ENCODE data around the gene TANC1. TPM values are rescaled to one million over a fixed set of nuclear protein-coding genes. Genes with fewer than 3 reads are reported as not detected.
A peak's percentile ranks its signal among the peaks of the same experiment; 100 is the strongest.

The TANC1 gene
- total and polyA plus RNA-seq, 2 of the 4 experiments (the other 2 are of a cell fraction): 10.2 to 12.9 TPM

- Histone ChIP-seq H3K27ac (ENCODE audit: insufficient read depth, low read length) (peak overlapping the region; percentile 55), H3K4me1 (ENCODE audit: control insufficient read depth, insufficient read depth, low read length) (peaks cover 21% of the 10 kb centered on the region), H2BK5ac (ENCODE audit: low read depth, low read length, poor library complexity, severe bottlenecking) (peak overlapping the region; percentile 84), H3K56ac (ENCODE audit: extremely low read depth, insufficient read depth, low read length) (no peak overlapping the region), H2AK9ac (replicated peaks; ENCODE audit: low read depth, low read length, poor library complexity) (no peak overlapping the region), H4K20me1 (ENCODE audit: insufficient read depth, low read length) (no peaks in the 10 kb centered on the region), H3K9ac (ENCODE audit: low read depth, low read length) (no peak overlapping the region), H3K18ac (ENCODE audit: low read depth, low read length) (peak overlapping the region; percentile 59), H3K4me3 (ENCODE audit: insufficient read depth, low read depth, low read length) (no peak overlapping the region), H3K23ac (ENCODE audit: low read depth, low read length) (peak overlapping the region; percentile 49), H4K8ac (ENCODE audit: low read depth in 2 of 2, low read length in 2 of 2) (peak overlapping the region; percentile 73 to 85), H3K4ac (ENCODE audit: low read depth, low read length) (peak overlapping the region; percentile 71), H3K36me3 (ENCODE audit: control insufficient read depth, insufficient read depth, low read length) (no peaks in the 10 kb centered on the region), H2BK15ac (ENCODE audit: low read depth, low read length) (peak overlapping the region; percentile 97; the same call in 2 of the 3 replicates), H2BK20ac (ENCODE audit: low read depth, low read length) (peak overlapping the region; percentile 89), H3K9me3 (ENCODE audit: control insufficient read depth, insufficient read depth, low read length) (no peaks in the 10 kb centered on the region), H2BK120ac (ENCODE audit: low read depth, low read length) (peak overlapping the region; percentile 81), H2AK5ac (ENCODE audit: low read depth, low read length) (peak overlapping the region; percentile 77), H3K4me2 (ENCODE audit: low read depth, low read length) (no peak overlapping the region), H3K14ac (replicated peaks; ENCODE audit: low read depth, low read length) (peak overlapping the region; percentile 79), H4K5ac (ENCODE audit: low read depth, low read length) (peak overlapping the region; percentile 36; the same call in 1 of the 2 replicates), H3K9me1 (ENCODE audit: insufficient read depth, low read length) (peaks cover 19% of the 10 kb centered on the region), H4K91ac (ENCODE audit: insufficient read depth, low read depth, low read length) (peak overlapping the region; percentile 69), H3K79me1 (ENCODE audit: low read depth in 1 of 2, low read length in 2 of 2) (peaks cover 19 to 41% of the 10 kb centered on the region in 2 experiments), H2AFZ (replicated peaks; ENCODE audit: low read length, poor library complexity) (peak overlapping the region; percentile 16), H3K27me3 (ENCODE audit: control insufficient read depth, insufficient read depth, low read length) (no peaks in the 10 kb centered on the region)
- DNase-seq (no peak), ATAC-seq (ENCODE audit: low read depth) (no peak; the same call in 1 of the 2 replicates)
- intact Hi-C loops (cut with micrococcal nuclease) (no loop called here), in situ Hi-C loops (cut with MboI; ENCODE audit: low sequenced_read_pairs) (loop anchor here (5.0 kb wide), 1 partner anchor 218 kb away; no protein-coding TSS in a partner anchor), dilution Hi-C loops (cut with HindIII; ENCODE audit: low sequenced_read_pairs, unreplicated experiment) (loop anchor here (25.0 kb wide), 1 partner anchor 213 kb away; no protein-coding TSS in a partner anchor)
- WGBS, 2 experiments (ENCODE audit: extremely low coverage in 2 of 2, insufficient read length in 1 of 2): no CpG with 5 or more reads among the region's 3 CpGs
- ChIA-PET CTCF (interaction anchor here (0.6 to 1.3 kb wide), 4 partner anchors 11 to 652 kb away, joined by 3 to 4 read pairs (median 3); no protein-coding TSS in a partner anchor), POLR2A (ENCODE audit: unreplicated experiment) (no interaction called here)
- no TSS peak for BruUV-seq (replicated peaks)
- TF ChIP-seq SMC3 (IDR thresholded peaks at IDR 0.05; ENCODE audit: low read depth, low read length) (no peak), MXI1 (IDR thresholded peaks at IDR 0.05; ENCODE audit: borderline replicate concordance, low read depth, low read length) (no peak), CTCF (conservative IDR thresholded peaks at IDR 0.05; ENCODE audit: low read depth, low read length) (no peak), CHD1 (IDR thresholded peaks at IDR 0.05; ENCODE audit: low read depth, low read length) (no peak), MAFK (IDR thresholded peaks at IDR 0.05; ENCODE audit: low read depth, low read length) (no peak), FOS (IDR thresholded peaks at IDR 0.05; ENCODE audit: low read depth, low read length) (no peak), RCOR1 (IDR thresholded peaks at IDR 0.05; ENCODE audit: insufficient replicate concordance, low read length) (no peak), RAD21 (IDR thresholded peaks at IDR 0.05; ENCODE audit: low read length) (no peak), CEBPB (IDR thresholded peaks at IDR 0.05; ENCODE audit: low read depth, low read length) (no peak), MAZ (IDR thresholded peaks at IDR 0.05; ENCODE audit: borderline replicate concordance, low read depth, low read length) (no peak), USF2 (IDR thresholded peaks at IDR 0.05; ENCODE audit: low read depth, low read length) (no peak), POLR2A (IDR thresholded peaks at IDR 0.05; ENCODE audit: low read depth, low read length) (no peak), NFE2L2 (IDR thresholded peaks at IDR 0.05; ENCODE audit: low read depth, low read length) (no peak), ELK1 (IDR thresholded peaks at IDR 0.05; ENCODE audit: borderline replicate concordance, low read depth, low read length) (no peak), BHLHE40 (IDR thresholded peaks at IDR 0.05; ENCODE audit: low read depth, low read length) (no peak), RFX5 (IDR thresholded peaks at IDR 0.05; ENCODE audit: low read depth, low read length) (no peak)
These were observed 156.6 kb downstream of the TANC1 start for GRCh38 chr2:159124931-159125467.

Measured in IMR-90 (cell line).